Glomerular visceral epithelial cell (primary cell): ENCODE results near the gene THAP4.

ENCODE experiments used
- DNase-seq: peaks from one replicate; pipeline ENCODE4 v3.0.0-alpha.2; 2016; ENCODE audit errors: extremely low spot score

Gene THAP4

DNA sequence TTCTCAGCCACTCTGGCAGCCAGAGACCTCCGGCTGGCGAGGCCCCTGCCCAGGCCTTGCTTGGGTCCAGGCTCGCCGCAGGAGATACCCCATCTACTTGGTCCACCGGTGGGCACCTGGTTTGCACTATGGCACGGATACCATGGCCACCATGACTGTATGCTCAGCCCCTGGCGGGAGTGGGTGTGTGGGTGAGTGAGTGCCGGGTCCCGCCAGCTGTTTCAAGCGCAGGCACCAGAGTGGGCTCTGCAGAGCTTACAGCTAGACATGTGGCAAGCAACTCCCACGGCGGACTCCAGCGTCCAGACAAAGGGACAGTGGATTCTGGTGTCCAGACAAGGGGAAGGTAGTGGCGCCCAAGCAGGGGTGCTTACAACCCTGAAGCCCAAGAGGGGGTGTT lies 2.0 kb upstream of the THAP4 start:
- no peak for DNase-seq

DNA sequence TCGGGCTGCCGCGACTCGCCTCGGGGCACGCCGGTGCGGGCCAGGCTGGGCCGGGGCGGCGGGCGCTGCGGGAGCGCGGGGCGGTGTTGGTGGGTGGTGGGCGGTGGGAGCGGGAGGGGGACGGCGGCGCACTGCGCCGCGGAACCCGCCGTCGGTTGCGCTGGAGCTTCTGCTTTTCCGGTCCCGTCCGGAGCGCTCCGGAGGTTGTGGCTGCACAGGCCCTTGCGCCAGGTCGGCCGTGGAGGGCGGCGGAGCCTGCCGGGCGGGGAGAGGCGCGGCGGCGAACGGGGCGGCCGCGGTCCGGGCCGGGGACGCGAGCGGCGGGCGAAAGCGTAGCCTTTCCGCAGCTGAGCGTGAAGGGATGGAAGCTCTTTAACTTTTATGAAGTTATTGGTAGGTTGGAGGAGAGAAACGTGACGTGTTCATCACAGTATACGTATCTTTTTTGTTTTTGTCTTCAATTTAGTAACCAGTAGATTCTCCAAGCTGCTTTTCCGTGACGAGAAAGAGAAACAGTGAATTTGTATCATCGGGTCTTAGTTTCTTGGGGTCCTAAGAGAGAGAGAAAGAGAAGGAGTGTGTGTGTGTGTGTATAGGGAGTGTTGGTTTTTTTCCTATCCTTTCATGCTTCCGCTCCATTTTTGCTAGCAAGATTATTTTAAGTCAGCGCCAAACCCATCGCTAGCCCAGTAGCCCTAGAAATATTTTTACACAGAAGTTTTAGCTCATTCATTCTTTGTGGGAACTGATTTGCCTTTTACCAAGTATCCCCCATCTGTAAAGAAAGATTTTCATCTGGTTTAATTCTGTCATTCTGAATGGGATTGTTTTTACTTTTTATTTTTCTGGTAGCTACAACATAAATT lies 1.1 kb upstream of the THAP4 start:
- peak; percentile 32 for DNase-seq

- DNase-seq = peak; percentile 44
These were observed 558 bp downstream of the THAP4 start for GRCh38 chr2:241636182-241637017.

DNA sequence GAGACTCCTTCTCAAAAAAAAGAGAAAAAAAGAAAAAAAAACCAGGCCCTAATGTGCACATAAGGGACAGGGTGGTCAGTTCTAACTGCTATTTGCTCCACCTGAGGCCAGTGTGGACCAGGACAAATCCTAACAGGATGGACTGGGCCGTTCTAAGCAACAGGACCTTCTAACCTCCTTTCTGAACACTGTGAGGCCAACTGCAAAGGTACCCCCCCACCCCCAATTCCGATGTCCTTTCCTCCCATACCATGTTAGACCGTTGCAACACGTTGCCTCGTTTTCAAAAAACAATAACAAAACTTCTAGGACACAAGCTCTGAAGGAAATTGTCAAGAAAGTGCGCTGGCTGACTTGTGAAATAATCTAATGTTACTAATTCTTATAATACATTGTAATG lies 1.2 kb downstream of the THAP4 start:
- DNase-seq = peak; percentile 6

DNA sequence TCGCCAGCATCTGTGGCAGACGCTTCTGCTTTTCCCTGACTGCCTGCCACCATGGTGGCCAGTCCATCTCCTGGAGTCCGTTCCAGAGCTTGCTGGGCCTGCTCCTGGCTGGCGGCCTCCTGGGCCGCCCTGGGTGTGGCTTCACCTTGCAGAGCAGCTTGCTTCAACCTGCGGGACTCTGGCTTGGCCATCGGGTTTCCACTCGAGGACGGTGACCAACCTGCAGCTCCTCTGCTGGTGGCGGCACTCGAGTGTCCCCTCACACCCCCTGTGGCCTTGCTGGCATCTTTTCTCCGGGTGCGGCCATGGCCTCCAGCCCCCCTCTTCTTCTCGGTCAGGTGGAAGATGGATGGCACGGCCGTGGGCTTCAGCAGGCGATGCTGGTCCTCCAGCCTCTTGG lies 3.4 kb downstream of the THAP4 start:
- no peak for DNase-seq

GRCh38 chr2:241632478-241633325 lies 4.3 kb downstream of the THAP4 start:
- no peak for DNase-seq

- peak; percentile 68 for DNase-seq
These were observed 7.1 kb downstream of the THAP4 start for GRCh38 chr2:241629762-241630435.

DNA sequence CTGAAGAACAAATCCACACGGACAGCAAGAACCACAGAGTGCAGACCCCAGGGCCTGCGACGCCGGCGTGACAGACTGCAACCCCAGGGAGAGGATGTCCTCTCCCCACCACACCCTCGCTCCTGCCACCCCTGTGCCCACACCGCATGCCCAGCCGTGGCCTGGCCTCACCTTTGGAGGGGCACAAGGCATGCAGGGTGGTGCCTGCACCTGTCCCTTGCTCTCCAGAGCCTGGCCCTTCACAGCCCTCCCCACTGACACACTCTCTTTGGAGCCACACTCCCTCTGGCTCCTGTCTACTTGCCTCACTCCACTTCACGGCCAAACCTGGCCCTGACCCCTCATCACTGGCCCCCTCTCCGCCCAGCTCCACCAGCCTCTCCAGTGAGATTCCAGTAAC lies 9.3 kb downstream of the THAP4 start:
- no peak for DNase-seq

GRCh38 chr2:241620419-241620769 lies 16.6 kb downstream of the THAP4 start:
- no peak for DNase-seq

- no peak for DNase-seq
These were observed 17.1 kb downstream of the THAP4 start for GRCh38 chr2:241619597-241620418.

DNA sequence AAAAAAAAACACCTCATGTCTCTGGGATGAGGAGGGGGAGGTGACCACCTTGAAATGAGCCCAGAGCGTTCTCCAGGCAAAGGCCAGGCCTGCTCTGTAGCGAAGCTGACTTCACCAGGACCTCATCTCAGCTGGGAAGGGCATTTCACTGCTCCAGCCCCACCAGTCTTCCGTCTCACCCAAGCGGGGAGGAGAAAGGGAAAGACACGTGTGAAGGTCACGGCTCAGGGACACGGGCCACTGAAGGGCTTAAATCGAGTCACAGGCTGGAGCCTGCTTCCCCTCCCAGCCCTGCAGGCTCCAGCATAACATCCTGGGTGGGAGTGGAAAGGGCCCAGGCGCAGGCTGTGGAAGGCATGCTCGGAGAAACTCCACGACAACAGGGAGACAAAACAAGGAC lies 18.1 kb downstream of the THAP4 start:
- DNase-seq = no peak

GRCh38 chr2:241618296-241618805 lies 18.6 kb downstream of the THAP4 start:
- DNase-seq = no peak

- DNase-seq = no peak
These were observed 19.4 kb downstream of the THAP4 start for GRCh38 chr2:241617431-241618154.

GRCh38 chr2:241616168-241617125 lies 20.5 kb downstream of the THAP4 start:
- DNase-seq = no peak

DNA sequence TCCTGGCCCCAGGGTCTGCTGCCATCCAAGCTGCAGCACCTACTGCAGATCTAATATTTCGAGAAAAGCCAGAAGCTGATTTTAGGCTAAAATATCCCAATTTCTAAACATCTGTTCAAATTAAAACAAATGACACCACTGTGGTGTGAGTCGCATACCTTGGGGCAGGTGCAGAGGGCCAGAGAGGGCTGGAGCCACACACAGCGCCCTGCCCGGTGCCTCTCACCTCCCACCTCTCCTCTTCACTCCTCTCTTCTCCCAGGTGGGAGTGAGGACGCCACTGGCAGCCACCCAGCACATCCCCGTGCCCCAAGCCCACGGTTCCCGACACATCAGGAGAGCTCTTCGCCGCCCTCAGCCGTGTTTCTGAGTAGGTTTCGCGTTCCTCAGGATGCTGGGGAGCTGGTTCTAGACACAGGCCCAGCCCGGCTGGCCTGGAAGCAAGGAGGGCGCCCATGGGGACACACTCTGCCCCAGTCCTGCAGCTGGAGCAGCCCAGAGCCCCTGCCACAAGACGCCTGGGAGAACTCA lies 21.4 kb downstream of the THAP4 start:
- DNase-seq = no peak

- DNase-seq = no peak
These were observed 21.9 kb downstream of the THAP4 start for GRCh38 chr2:241615041-241615440.

DNA sequence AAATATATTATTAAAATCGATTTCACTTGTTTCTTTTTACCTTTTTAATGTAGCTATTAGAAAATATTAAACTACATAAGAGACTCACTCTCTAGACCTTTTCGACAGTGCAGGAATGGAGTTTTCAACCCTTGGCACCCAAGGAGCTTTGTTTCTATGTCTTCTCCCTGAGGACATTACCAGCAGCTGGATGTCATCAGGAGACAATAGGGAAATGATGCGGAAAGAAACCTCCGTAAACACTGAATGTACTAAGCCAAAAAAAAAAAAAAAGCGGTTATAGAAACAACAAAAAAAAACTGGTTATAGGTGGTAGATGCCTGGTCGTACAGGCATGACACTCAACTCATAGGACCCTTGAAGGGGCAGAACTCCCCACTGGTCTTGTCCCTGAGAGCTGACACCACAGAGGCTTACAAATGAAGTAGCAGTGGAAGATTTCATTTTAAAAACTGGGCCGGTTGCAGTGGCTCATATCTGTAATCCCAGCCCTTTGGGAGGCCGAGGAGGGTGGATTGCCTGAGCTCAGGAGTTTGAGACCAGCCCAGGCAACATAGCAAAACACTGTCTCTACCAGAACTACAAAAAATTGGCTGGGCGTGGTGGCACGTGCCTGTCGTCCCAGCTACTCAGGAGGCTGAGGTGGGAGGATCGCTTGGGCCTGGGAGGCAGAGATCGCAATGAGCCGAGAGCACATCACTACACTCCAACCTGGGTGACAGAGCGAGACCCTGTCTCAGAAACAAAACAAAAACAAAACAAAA lies 23.8 kb downstream of the THAP4 start:
- no peak for DNase-seq
